ENCODE measurements around the gene TBC1D7. TPM values are rescaled to one million over a fixed set of nuclear protein-coding genes. Genes with fewer than 3 reads are reported as not detected.

Gene TBC1D7
- total RNA-seq, 1 donor from 2014 or later, result 28.7 TPM

DNA sequence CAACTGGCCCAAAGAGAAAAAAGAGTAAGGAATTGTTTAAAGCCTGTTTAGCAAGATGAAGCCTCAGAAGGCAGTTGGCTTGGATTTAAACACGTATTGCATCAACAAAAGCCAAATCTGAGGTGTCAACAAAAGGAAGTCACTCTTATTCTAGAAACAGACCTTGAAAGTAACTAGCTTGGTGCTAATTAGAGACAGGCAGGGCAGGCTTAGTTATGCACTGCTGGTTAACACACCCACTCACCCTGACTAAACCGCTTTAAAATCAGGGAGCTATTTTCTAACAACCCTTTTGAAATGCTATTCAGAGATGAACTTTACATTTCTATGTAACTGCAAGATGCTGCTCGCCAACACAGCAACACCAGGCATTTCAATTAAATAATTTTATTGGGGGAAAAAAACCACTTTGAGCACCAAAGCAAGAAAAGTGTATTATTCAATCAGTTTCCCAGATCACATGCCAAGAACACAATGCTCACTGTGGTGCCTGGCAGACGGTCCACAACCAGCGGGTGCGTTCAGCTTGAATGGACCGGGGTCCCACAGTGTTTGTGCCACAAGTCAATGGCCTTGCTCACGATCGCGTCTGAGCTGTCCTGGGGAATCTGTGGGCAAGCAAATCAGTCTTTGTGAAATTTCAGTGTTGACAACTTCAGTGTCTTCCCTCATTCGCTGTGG lies 23.6 kb downstream of the TBC1D7 start:
- H3K27ac Mint-ChIP-seq, result no peak overlapping the region
- peaks cover 39% of the 10 kb centered on the region for H3K36me3 Mint-ChIP-seq
- TF ChIP-seq, protein P1, sequence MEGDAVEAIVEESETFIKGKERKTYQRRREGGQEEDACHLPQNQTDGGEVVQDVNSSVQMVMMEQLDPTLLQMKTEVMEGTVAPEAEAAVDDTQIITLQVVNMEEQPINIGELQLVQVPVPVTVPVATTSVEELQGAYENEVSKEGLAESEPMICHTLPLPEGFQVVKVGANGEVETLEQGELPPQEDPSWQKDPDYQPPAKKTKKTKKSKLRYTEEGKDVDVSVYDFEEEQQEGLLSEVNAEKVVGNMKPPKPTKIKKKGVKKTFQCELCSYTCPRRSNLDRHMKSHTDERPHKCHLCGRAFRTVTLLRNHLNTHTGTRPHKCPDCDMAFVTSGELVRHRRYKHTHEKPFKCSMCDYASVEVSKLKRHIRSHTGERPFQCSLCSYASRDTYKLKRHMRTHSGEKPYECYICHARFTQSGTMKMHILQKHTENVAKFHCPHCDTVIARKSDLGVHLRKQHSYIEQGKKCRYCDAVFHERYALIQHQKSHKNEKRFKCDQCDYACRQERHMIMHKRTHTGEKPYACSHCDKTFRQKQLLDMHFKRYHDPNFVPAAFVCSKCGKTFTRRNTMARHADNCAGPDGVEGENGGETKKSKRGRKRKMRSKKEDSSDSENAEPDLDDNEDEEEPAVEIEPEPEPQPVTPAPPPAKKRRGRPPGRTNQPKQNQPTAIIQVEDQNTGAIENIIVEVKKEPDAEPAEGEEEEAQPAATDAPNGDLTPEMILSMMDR (conservative IDR thresholded peaks at IDR 0.05), result no peak
- DNase-seq (ENCODE audit: extremely low spot score, unreplicated experiment), result no peak
- no peaks in the 10 kb centered on the region for H3K9me3 Mint-ChIP-seq
- no peak overlapping the region for H3K4me3 Mint-ChIP-seq
- peaks cover 11% of the 10 kb centered on the region for H3K4me1 Mint-ChIP-seq (ENCODE audit: unreplicated experiment)
- H3K27me3 Mint-ChIP-seq, result no peaks in the 10 kb centered on the region

DNA sequence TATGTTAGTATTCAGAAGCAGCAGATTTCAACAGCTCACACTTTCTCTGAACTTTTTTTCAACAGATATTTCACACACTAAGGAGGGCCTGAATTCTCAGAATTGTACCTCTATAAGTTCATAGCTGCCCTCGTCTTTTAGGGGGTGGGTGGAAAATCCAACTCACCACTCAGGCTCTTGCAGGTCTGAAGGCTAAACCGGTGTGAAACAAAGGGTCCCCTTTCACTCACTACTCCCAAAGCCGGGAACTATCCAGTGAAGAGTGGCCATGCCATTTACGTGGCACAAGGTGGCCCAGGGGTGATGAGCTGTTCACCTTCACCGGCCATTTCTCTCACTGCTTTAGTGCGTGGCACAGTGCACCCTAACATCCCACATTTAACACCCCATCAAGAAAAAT lies 24.2 kb downstream of the TBC1D7 start:
- peaks cover 35% of the 10 kb centered on the region for H3K36me3 Mint-ChIP-seq
- H3K4me1 Mint-ChIP-seq (ENCODE audit: unreplicated experiment), result peaks cover 11% of the 10 kb centered on the region
- H3K27me3 Mint-ChIP-seq, result no peaks in the 10 kb centered on the region
- DNase-seq (ENCODE audit: extremely low spot score, unreplicated experiment), result no peak
- no peaks in the 10 kb centered on the region for H3K9me3 Mint-ChIP-seq
- H3K4me3 Mint-ChIP-seq, result no peak overlapping the region
- no peak overlapping the region for H3K27ac Mint-ChIP-seq
- TF ChIP-seq, protein P1 (conservative IDR thresholded peaks at IDR 0.05), result no peak

DNA sequence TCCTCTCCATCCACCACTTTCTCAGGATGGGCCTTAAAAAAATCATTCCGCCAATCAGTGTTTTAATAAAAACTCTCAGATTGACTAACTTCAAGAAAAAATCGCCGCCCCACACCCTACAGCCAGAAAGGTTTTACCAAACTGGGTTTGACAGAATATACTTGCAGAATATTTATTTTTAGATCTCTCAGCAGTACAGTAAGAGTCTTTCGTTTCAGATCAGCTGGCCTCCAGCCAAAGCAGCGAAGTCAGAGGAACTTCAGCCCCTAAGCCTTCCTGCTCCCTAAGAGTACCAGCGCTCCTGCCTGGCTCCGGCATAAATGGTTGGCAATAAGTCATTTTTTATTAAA lies 24.7 kb downstream of the TBC1D7 start:
- H3K36me3 Mint-ChIP-seq, result peaks cover 31% of the 10 kb centered on the region
- no peak for DNase-seq (ENCODE audit: extremely low spot score, unreplicated experiment)
- H3K27ac Mint-ChIP-seq, result peak overlapping the region; percentile 68
- no peak overlapping the region for H3K4me3 Mint-ChIP-seq
- H3K9me3 Mint-ChIP-seq, result no peaks in the 10 kb centered on the region
- H3K27me3 Mint-ChIP-seq, result no peaks in the 10 kb centered on the region
- peaks cover 11% of the 10 kb centered on the region for H3K4me1 Mint-ChIP-seq (ENCODE audit: unreplicated experiment)
- TF ChIP-seq, protein P1 (conservative IDR thresholded peaks at IDR 0.05), result no peak

DNA sequence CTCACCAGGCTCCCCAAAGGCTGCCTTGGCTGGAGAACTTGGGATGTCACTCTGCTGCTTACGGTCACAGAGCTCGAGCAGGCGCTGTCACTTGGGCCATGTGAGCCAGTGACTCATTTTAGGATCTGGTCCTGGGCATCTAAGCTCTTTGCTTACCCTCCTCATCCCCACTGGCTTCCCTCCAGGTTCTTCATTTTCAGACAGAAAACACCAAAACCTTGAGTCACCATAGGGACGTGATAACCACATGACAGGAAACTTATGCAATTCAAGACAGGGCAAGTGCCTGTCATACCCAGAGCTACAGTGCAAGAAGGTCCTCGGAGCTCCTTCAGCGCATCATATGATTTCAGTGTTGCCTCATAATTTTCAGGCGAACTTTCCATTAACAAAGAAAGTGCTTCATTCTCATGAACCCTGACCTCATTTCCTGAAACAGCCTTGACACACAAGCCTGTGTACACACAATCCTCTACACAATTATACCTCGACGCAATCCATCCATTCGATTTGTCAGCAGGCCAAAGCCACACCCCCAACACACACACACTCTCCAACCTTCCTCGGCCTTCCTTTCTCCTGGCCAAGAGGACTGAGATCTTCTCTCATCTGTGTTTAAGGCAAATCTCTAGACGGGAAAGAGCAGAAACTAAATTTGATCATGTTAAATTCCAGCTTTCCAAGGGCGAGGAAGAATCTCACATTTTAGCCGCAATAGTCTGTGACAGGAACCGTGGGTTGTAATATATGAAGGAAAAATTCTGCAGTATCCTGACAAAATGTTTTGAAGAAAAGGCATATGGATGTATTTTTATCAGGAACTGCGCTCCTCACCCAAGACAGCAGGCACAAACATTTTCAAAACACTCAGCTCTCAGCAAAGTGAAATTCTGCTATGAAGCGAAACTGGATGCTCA lies 25.3 kb downstream of the TBC1D7 start:
- H3K27me3 Mint-ChIP-seq, result no peaks in the 10 kb centered on the region
- no peak for DNase-seq (ENCODE audit: extremely low spot score, unreplicated experiment)
- no peaks in the 10 kb centered on the region for H3K9me3 Mint-ChIP-seq
- no peak overlapping the region for H3K27ac Mint-ChIP-seq
- TF ChIP-seq, protein P1 (conservative IDR thresholded peaks at IDR 0.05), result no peak
- peaks cover 11% of the 10 kb centered on the region for H3K4me1 Mint-ChIP-seq (ENCODE audit: unreplicated experiment)
- H3K36me3 Mint-ChIP-seq, result peaks cover 34% of the 10 kb centered on the region
- H3K4me3 Mint-ChIP-seq, result peak overlapping the region; percentile 9

DNA sequence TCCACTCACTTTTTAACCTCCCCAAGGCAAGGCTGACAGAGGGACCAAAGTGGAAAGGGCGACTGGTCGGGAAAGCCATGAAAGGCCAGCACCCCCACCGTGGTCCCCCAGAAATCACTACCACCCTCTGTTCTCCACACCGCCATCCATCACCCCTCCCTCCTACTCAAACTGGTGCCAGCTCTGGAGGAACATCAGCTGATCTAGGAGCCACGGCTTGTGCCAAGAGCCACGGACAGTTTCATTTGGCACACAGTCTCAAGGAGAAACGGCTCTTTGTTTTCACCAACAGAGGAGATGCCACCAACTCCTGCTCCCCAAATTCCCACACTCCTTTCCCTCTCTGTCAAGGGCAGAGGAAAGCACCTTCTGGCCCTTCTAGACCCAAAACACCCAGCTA lies 26.0 kb downstream of the TBC1D7 start:
- no peaks in the 10 kb centered on the region for H3K9me3 Mint-ChIP-seq
- peaks cover 11% of the 10 kb centered on the region for H3K4me1 Mint-ChIP-seq (ENCODE audit: unreplicated experiment)
- DNase-seq (ENCODE audit: extremely low spot score, unreplicated experiment), result no peak
- no peak overlapping the region for H3K27ac Mint-ChIP-seq
- peaks cover 40% of the 10 kb centered on the region for H3K36me3 Mint-ChIP-seq
- no peak overlapping the region for H3K4me3 Mint-ChIP-seq
- H3K27me3 Mint-ChIP-seq, result no peaks in the 10 kb centered on the region
- TF ChIP-seq, protein P1 (conservative IDR thresholded peaks at IDR 0.05), result no peak

All from type B pancreatic cell (in vitro differentiated cells).